PC-3 (cell line): ENCODE data around the gene RAG1. TPM values are rescaled to one million over a fixed set of nuclear protein-coding genes. Genes with fewer than 3 reads are reported as not detected.

Experiments used
- ATAC-seq: fragments of 200-7000 bp; cut with Tn5 transposase; 2 replicates; pipeline ENCODE4 v1.9.1; 2020; ENCODE audit warnings: mild to moderate bottlenecking, moderate library complexity
- BruUV-seq: library from RNA; stranded (reverse); fragments of 400-500 nt; replicated peaks from 2 replicates; lab custom pipeline; 2021; lab: Mats Ljungman, UMichigan
- CTCF ChIA-PET: fragments of 300-600 bp; sonication (Branson Sonifier 250); formaldehyde crosslinking; loops from one replicate; lab custom pipeline; 2022; ENCODE audit warnings: antibody characterized with exemption; lab: Charles Lee
- POLR2A ChIA-PET: fragments of 300-600 bp; sonication (Branson Sonifier 250); formaldehyde crosslinking; loops from one replicate; lab custom pipeline; 2022; ENCODE audit warnings: antibody characterized with exemption; ENCODE audit not compliant: unreplicated experiment; lab: Charles Lee
- DNase-seq: peaks from one replicate; pipeline ENCODE4 v3.0.0-alpha.2; 2015
- H2AFZ ChIP-seq: fragments of 300-600 bp; sonication (generic); 2 replicates; pipeline ENCODE4 v1.6.0; 2016; ENCODE audit warnings: antibody characterized with exemption, low read length
- H3F3A ChIP-seq: fragments of 300-600 bp; sonication (generic); one replicate; pipeline ENCODE4 v1.6.0; 2017; ENCODE audit warnings: antibody characterized with exemption, low read length, control low read depth, mild to moderate bottlenecking; ENCODE audit not compliant: unreplicated experiment
- H3K27ac ChIP-seq: fragments of 300-600 bp; sonication (generic); 2 replicates; pipeline ENCODE4 v1.5.1; 2016; ENCODE audit warnings: mild to moderate bottlenecking, low read length
- H3K27me3 ChIP-seq: fragments of 300-600 bp; sonication (generic); 2 replicates; pipeline ENCODE4 v1.6.1; 2016; ENCODE audit warnings: low read length, mixed read lengths
- H3K36me3 ChIP-seq: fragments of 300-600 bp; sonication (generic); 2 replicates; pipeline ENCODE4 v1.6.1; 2016; ENCODE audit warnings: low read depth, mixed run types, low read length, mixed read lengths
- H3K4me1 ChIP-seq: fragments of 300-600 bp; sonication (generic); 2 replicates; pipeline ENCODE4 v1.5.1; 2016; ENCODE audit warnings: low read length; ENCODE audit not compliant: insufficient read depth
- H3K4me2 ChIP-seq: fragments of 300-600 bp; sonication (generic); 2 replicates; pipeline ENCODE4 v1.6.0; 2016; ENCODE audit warnings: low read length
- H3K4me3 ChIP-seq: fragments of 300-600 bp; sonication (generic); 2 replicates; pipeline ENCODE4 v1.5.1; 2016; ENCODE audit warnings: mild to moderate bottlenecking, low read length, mixed read lengths
- H3K79me2 ChIP-seq: fragments of 300-600 bp; sonication (generic); 2 replicates; pipeline ENCODE4 v1.6.1; 2017; ENCODE audit warnings: low read length, mixed read lengths
- H3K9ac ChIP-seq: fragments of 300-600 bp; sonication (generic); 2 replicates; pipeline ENCODE4 v1.6.0; 2016; ENCODE audit warnings: mild to moderate bottlenecking, low read length
- H3K9me2 ChIP-seq: fragments of 300-600 bp; sonication (generic); replicated peaks from 2 replicates; pipeline ENCODE4 v1.6.1; 2016; ENCODE audit warnings: mixed run types, low read length, mixed read lengths
- H3K9me3 ChIP-seq: fragments of 300-600 bp; sonication (generic); 2 replicates; pipeline ENCODE4 v1.6.1; 2016; ENCODE audit warnings: low read length, mixed read lengths
- H4K20me1 ChIP-seq: fragments of 300-600 bp; sonication (generic); 2 replicates; pipeline ENCODE4 v1.6.1; 2016; ENCODE audit warnings: low read length, mixed read lengths
- CTCF ChIP-seq: fragments of 300-600 bp; sonication (generic); conservative IDR thresholded peaks from 2 replicates; pipeline ENCODE4 v1.5.1; 2017; ENCODE audit warnings: antibody characterized with exemption, low read depth, mild to moderate bottlenecking, low read length
- EZH2 ChIP-seq: fragments of 300-600 bp; sonication (generic); IDR thresholded peaks from one replicate; pipeline ENCODE4 v1.6.1; 2017; ENCODE audit warnings: antibody characterized with exemption, mild to moderate bottlenecking, low read length; ENCODE audit not compliant: unreplicated experiment
- EZH2phosphoT487 ChIP-seq: fragments of 300-600 bp; sonication (generic); IDR thresholded peaks from 2 replicates; pipeline ENCODE4 v1.6.1; 2018; ENCODE audit warnings: mild to moderate bottlenecking, antibody characterized with exemption, low read length, borderline replicate concordance
- intact Hi-C: fragments of 100-400 bp; cut with micrococcal nuclease; formaldehyde crosslinking; loops from 2 replicates; pipeline ENCODE4 v1.9.0; 2023
- total RNA-seq: library from RNA; depleted of rRNA; stranded (reverse); fragments of >200 nt; gene quantifications from 2 replicates; pipeline ENCODE4 v1.2.3, GENCODE V29; 2014

The RAG1 gene
- total RNA-seq, 1 experiment from 2014 or later, result 0.15 TPM

GRCh38 chr11:36564376-36565030 lies 3.3 kb upstream of the RAG1 start:
- H3F3A ChIP-seq, result no peaks in the 10 kb centered on the region
- DNase-seq (peak; percentile 69), ATAC-seq (peak; percentile 86)
- no peaks in the 10 kb centered on the region for H3K9me2 ChIP-seq
- H3K9me3 ChIP-seq, result no peaks in the 10 kb centered on the region
- no peak overlapping the region for H3K9ac ChIP-seq
- H3K4me3 ChIP-seq, result peak overlapping the region; percentile 58
- TF ChIP-seq CTCF, result peak; percentile 84
- TF ChIP-seq EZH2, result no peak
- no peak overlapping the region for H3K27ac ChIP-seq
- peak overlapping the region; percentile 68; the same call in 1 of the 2 replicates for H2AFZ ChIP-seq
- ChIA-PET POLR2A (no interaction called here), CTCF (interaction anchor here (1.0 to 2.2 kb wide), 4 partner anchors 44 to 183 kb away, joined by 4 to 9 read pairs (median 6); no protein-coding TSS in a partner anchor)
- peaks cover 61% of the 10 kb centered on the region for H3K27me3 ChIP-seq
- BruUV-seq, result no TSS peak
- H4K20me1 ChIP-seq, result no peaks in the 10 kb centered on the region
- intact Hi-C loops, result loop anchor here (1.0 kb wide), 3 partner anchors 58 to 183 kb away; no protein-coding TSS in a partner anchor
- H3K4me2 ChIP-seq, result peak overlapping the region; percentile 78
- H3K36me3 ChIP-seq, result no peaks in the 10 kb centered on the region
- H3K4me1 ChIP-seq, result no peaks in the 10 kb centered on the region
- no peaks in the 10 kb centered on the region for H3K79me2 ChIP-seq

- peaks cover 56% of the 10 kb centered on the region for H3K27me3 ChIP-seq
- H3K4me1 ChIP-seq, result no peaks in the 10 kb centered on the region
- peak overlapping the region; percentile 78 for H3K4me2 ChIP-seq
- no TSS peak for BruUV-seq
- H3K36me3 ChIP-seq, result no peaks in the 10 kb centered on the region
- H3F3A ChIP-seq, result no peaks in the 10 kb centered on the region
- DNase-seq (no peak), ATAC-seq (no peak)
- no peak overlapping the region for H2AFZ ChIP-seq
- H3K4me3 ChIP-seq, result no peak overlapping the region
- intact Hi-C loops, result no loop called here
- H3K9me2 ChIP-seq, result no peaks in the 10 kb centered on the region
- no peaks in the 10 kb centered on the region for H3K79me2 ChIP-seq
- ChIA-PET POLR2A (no interaction called here), CTCF (interaction anchor here (1.0 to 2.2 kb wide), 4 partner anchors 44 to 182 kb away, joined by 4 to 9 read pairs (median 6); no protein-coding TSS in a partner anchor)
- H4K20me1 ChIP-seq, result no peaks in the 10 kb centered on the region
- no peaks in the 10 kb centered on the region for H3K9me3 ChIP-seq
- no peak overlapping the region for H3K27ac ChIP-seq
- H3K9ac ChIP-seq, result no peak overlapping the region
- TF ChIP-seq EZH2phosphoT487 (no peak), CTCF (no peak), EZH2 (no peak)
Measured at GRCh38 chr11:36565031-36565610, 2.7 kb upstream of the RAG1 start.
